HepG2 (cell line): ENCODE measurements around the gene TNS1. TPM values are rescaled to one million over a fixed set of nuclear protein-coding genes. Genes with fewer than 3 reads are reported as not detected.
A peak's percentile ranks its signal among the peaks of the same experiment; 100 is the strongest.

Experiments
- ATF3 ChIP-seq: sonication (generic); formaldehyde crosslinking; IDR thresholded peaks from 2 replicates; pipeline ENCODE4 v1.4.0; 2020; ENCODE audit warnings: missing genetic modification reagents
- ATF6 ChIP-seq: sonication (generic); formaldehyde crosslinking; conservative IDR thresholded peaks from 2 replicates; pipeline ENCODE4 v1.4.0; 2020; ENCODE audit warnings: missing genetic modification reagents
- BRCA1 ChIP-seq: sonication (generic); formaldehyde crosslinking; IDR thresholded peaks from 2 replicates; pipeline ENCODE4 v1.4.0; 2020; ENCODE audit warnings: missing genetic modification reagents
- E2F1 ChIP-seq: sonication (generic); formaldehyde crosslinking; IDR thresholded peaks from 2 replicates; pipeline ENCODE4 v1.5.0; 2020; ENCODE audit warnings: missing genetic modification reagents
- FOXM1 ChIP-seq: sonication (generic); formaldehyde crosslinking; IDR thresholded peaks from 2 replicates; pipeline ENCODE4 v1.5.0; 2020; ENCODE audit warnings: missing genetic modification reagents
- HNF1A ChIP-seq, 2 experiments: sonication (generic) in 1 of 2; formaldehyde crosslinking in 1 of 2; IDR thresholded peaks; 2 replicates each; pipeline versions ENCODE4 v1.4.0 to v1.6.1; 2016 to 2020; ENCODE audit warnings: borderline replicate concordance in 1 of 2, low read depth in 1 of 2, mild to moderate bottlenecking in 1 of 2, missing genetic modification reagents in 1 of 2
- HOXA9 ChIP-seq: sonication (generic); formaldehyde crosslinking; IDR thresholded peaks from 2 replicates; pipeline ENCODE4 v1.8.1; 2022; ENCODE audit warnings: missing genetic modification reagents, mild to moderate bottlenecking, moderate library complexity, borderline replicate concordance
- KDM1A ChIP-seq: IDR thresholded peaks from 2 replicates; pipeline ENCODE4 v1.6.1; 2016; ENCODE audit warnings: missing compliant biosample characterization
- MAX ChIP-seq: IDR thresholded peaks from 2 replicates; pipeline ENCODE4 v1.6.1; 2012; ENCODE audit warnings: inconsistent platforms
- MIXL1 ChIP-seq: IDR thresholded peaks from 2 replicates; pipeline ENCODE4 v1.6.1; 2016
- NCOA2 ChIP-seq: sonication (generic); formaldehyde crosslinking; IDR thresholded peaks from 2 replicates; pipeline ENCODE4 v1.8.0; 2022; ENCODE audit warnings: inconsistent platforms
- SMAD3 ChIP-seq: sonication (generic); formaldehyde crosslinking; IDR thresholded peaks from 2 replicates; pipeline ENCODE4 v1.4.0; 2020; ENCODE audit warnings: missing genetic modification reagents
- ZNF138 ChIP-seq: sonication (generic); formaldehyde crosslinking; IDR thresholded peaks from 2 replicates; pipeline ENCODE4 v1.5.0; 2020; ENCODE audit warnings: mild to moderate bottlenecking, low read depth, missing genetic modification reagents
- ZNF256 ChIP-seq: sonication (generic); formaldehyde crosslinking; conservative IDR thresholded peaks from 2 replicates; pipeline ENCODE4 v1.4.0; 2020; ENCODE audit warnings: missing genetic modification reagents
- ZNF430 ChIP-seq: sonication (generic); formaldehyde crosslinking; IDR thresholded peaks from 2 replicates; pipeline ENCODE4 v1.9.0; 2021; ENCODE audit warnings: mild to moderate bottlenecking, missing genetic modification reagents
- ZNF605 ChIP-seq: sonication (generic); formaldehyde crosslinking; IDR thresholded peaks from 2 replicates; pipeline ENCODE4 v1.8.0; 2022; ENCODE audit warnings: mild to moderate bottlenecking, missing genetic modification reagents
- ZNF770 ChIP-seq: sonication (generic); formaldehyde crosslinking; IDR thresholded peaks from 2 replicates; pipeline ENCODE4 v1.5.0; 2020; ENCODE audit warnings: mild to moderate bottlenecking, missing genetic modification reagents
- polyA plus RNA-seq, 8 experiments: library from polyadenylated mRNA; depleted of rRNA in 3 of 8; stranded (reverse) in 7 of 8; unstranded in 1 of 8; fragments of >200 nt; fragmentation: Illumina TruSeq in 4 of 8; extraction: Trizol in 4 of 8; gene quantifications; 2 replicates each; pipeline versions ENCODE4 v1.2.1 to v1.2.3, GENCODE V29; 2011 to 2016; ENCODE audit warnings: low read depth in 4 of 8, missing spikeins in 1 of 8, mixed read lengths in 1 of 8; ENCODE audit not compliant: insufficient read depth in 1 of 8
- total RNA-seq, 5 experiments: library from RNA; depleted of rRNA; stranded (reverse); fragments of >200 nt; fragmentation: Illumina TruSeq; extraction: Trizol; gene quantifications; 2 replicates each; pipeline ENCODE4 v1.2.3, GENCODE V29; 2016; ENCODE audit warnings: low read depth in 1 of 5

The TNS1 gene
- total and polyA plus RNA-seq, 2 of the 13 experiments (the other 11 are each of a cell fraction or from before 2014, with no cell fraction given), result 1.9 to 118 TPM

- no peak for TF ChIP-seq ZNF770
- TF ChIP-seq MAX, result peak; percentile 37; the same call in 1 of the 2 replicates
- no peak; the same call in none of the 2 replicates for TF ChIP-seq ZNF605 (CRISPR knock-in tag)
- TF ChIP-seq ZNF138 (CRISPR knock-in tag), result no peak
- peak; percentile 60; the same call in 1 of the 2 replicates for TF ChIP-seq BRCA1 (CRISPR knock-in tag)
- no peak for TF ChIP-seq ATF3 (CRISPR knock-in tag)
- TF ChIP-seq FOXM1 (CRISPR knock-in tag), result no peak
- no peak; the same call in 1 of the 2 replicates for TF ChIP-seq ATF6 (CRISPR knock-in tag)
- no peak for TF ChIP-seq HOXA9
- TF ChIP-seq SMAD3 (CRISPR knock-in tag), result no peak
- no peak for TF ChIP-seq NCOA2
- no peak for TF ChIP-seq KDM1A (CRISPR knock-in tag)
- TF ChIP-seq E2F1, result no peak
- TF ChIP-seq ZNF430 (CRISPR knock-in tag), result peak; percentile 86
- peak; percentile 55; the same call in 1 of the 2 replicates for TF ChIP-seq MIXL1 (CRISPR knock-in tag)
- TF ChIP-seq HNF1A (IDR thresholded peaks at IDR 0.05; ENCODE audit: low read depth), result no peak
- no peak for TF ChIP-seq HNF1A (CRISPR knock-in tag; IDR thresholded peaks at IDR 0.05; ENCODE audit: borderline replicate concordance)
- no peak for TF ChIP-seq ZNF256
These were observed 98.8 kb downstream of the TNS1 start (continued) for GRCh38 chr2:217903859-217904613.
